Suprapubic skin (tissue), 4 donors: ENCODE results near the gene YIPF3. TPM values are rescaled to one million over a fixed set of nuclear protein-coding genes. Genes with fewer than 3 reads are reported as not detected.

Experiments used
- total RNA-seq, 4 donors: library from RNA; depleted of rRNA; stranded (reverse); fragments of >200 nt; gene quantifications; one replicate each; pipeline ENCODE4 v1.1.0, GENCODE V29; 2016

YIPF3 gene
- total RNA-seq, 4 donors from 2014 or later: 69.8 to 115 (median 84.6) TPM

Other genes with a start within 250 kb of the YIPF3 start
- not detected for gene SLC22A7, start 218.7 kb downstream of the YIPF3 start, total RNA-seq
- gene CRIP3, start 208.1 kb downstream of the YIPF3 start, total RNA-seq: 1 to 10 TPM in 3 of 4 donors, not detected in 1; 2.2 to 3.4 (median 2.6) TPM
- gene ZNF318, start 147.3 kb downstream of the YIPF3 start, total RNA-seq: 10 to 100 TPM; 20.9 to 35.5 (median 24.8) TPM
- 10 to 100 TPM; 16.1 to 39.1 (median 27.4) TPM for gene ABCC10, start 89.4 kb downstream of the YIPF3 start, total RNA-seq
- 10 to 100 TPM; 23.6 to 61.7 (median 32.3) TPM for gene DLK2, start 61.4 kb downstream of the YIPF3 start, total RNA-seq
- gene TJAP1, start 39.4 kb downstream of the YIPF3 start, total RNA-seq: 10 to 100 TPM; 17.8 to 32.4 (median 30.6) TPM
- under 1 TPM in 2 of 4 donors, not detected in 2; 0.34 to 0.42 TPM for gene LRRC73, start 6.6 kb downstream of the YIPF3 start, total RNA-seq
- 10 to 100 TPM; 31.1 to 44.7 (median 35.6) TPM for gene POLR1C, start 163 bp upstream of the YIPF3 start, total RNA-seq
- 10 to 100 TPM; 24.1 to 49.8 (median 29.0) TPM for gene XPO5, start 59.1 kb upstream of the YIPF3 start, total RNA-seq
- 10 to 100 TPM; 14.2 to 24.3 (median 17.0) TPM for gene POLH, start 59.3 kb upstream of the YIPF3 start, total RNA-seq
- 10 to 100 TPM; 23.7 to 67.6 (median 31.5) TPM for gene GTPBP2, start 112.3 kb upstream of the YIPF3 start, total RNA-seq
- gene MAD2L1BP, start 118.9 kb upstream of the YIPF3 start, total RNA-seq: 10 to 100 TPM; 35.4 to 63.1 (median 49.7) TPM
- gene RSPH9, start 128.1 kb upstream of the YIPF3 start, total RNA-seq: under 1 TPM in 2 of 4 donors, not detected in 2; 0.24 to 0.57 TPM
- gene MRPS18A, start 170.9 kb upstream of the YIPF3 start, total RNA-seq: 10 to 100 TPM; 43.6 to 59.0 (median 48.6) TPM